GM18517 (cell line): Measurements from ENCODE around the gene EVC2.

ENCODE experiments used
- ATAC-seq: cut with Tn5 transposase; IDR thresholded peaks from one replicate; pipeline ENCODE4 v1.9.1; 2021; ENCODE audit warnings: mild to moderate bottlenecking, moderate library complexity; ENCODE audit not compliant: unreplicated experiment

The EVC2 gene

DNA sequence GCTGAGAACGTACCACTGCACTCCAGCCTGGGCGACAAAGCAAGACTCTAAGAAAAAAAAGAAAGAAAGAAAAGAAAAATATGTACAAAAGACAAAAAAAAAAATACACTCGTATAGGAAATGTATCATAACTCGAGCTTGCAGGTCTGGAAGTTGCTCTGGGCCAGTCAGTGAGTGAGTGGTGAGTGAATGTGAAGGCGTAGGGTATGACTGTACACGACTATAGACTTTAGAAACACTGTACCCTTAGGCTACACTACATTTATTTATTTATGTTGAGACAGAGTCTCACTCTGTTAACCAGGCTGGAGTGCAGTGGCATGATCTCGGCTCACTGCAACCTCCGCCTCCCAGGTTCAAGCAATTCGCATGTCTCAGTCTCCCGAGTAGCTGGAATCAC is 29.4 kb downstream of the EVC2 start:
- ATAC-seq, result no peak

DNA sequence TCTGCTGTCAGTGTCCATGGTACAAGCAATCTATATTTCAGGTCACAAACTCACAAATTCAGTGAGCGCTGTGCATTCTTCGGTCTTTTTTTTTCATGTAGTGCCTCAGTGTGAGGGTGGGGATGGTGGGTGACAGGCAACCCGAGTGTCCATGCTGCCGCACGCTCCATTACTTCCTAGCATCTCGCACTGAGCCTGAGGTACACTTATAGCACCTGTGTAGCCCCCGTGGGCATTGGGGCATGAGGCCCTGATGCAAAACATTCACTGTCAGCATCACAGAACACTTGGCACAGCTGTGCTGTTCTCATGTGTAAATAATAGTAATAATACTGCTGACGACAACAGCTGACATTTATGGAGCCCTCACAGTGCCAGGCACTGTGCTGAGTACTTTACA is 31.6 kb downstream of the EVC2 start:
- ATAC-seq, result no peak

DNA sequence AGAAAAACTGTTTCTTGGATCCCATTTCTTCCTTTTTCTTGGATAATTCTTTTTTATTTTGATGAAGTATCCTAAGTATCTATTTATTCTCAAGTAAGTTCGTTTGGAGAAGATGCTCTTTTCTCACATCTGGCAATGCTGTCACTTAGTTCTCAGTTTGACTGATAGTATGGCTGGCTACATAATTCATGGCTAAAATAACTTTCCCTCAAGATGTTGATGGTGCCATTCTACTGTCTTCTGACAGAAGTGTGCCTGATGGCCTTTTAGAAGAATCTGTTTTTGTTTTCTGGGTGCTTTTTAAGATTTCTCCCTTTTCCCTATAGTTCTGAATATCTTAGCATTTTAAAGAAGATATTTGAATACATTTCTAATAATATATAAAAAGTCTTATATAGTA is 41.6 kb downstream of the EVC2 start:
- no peak for ATAC-seq

DNA sequence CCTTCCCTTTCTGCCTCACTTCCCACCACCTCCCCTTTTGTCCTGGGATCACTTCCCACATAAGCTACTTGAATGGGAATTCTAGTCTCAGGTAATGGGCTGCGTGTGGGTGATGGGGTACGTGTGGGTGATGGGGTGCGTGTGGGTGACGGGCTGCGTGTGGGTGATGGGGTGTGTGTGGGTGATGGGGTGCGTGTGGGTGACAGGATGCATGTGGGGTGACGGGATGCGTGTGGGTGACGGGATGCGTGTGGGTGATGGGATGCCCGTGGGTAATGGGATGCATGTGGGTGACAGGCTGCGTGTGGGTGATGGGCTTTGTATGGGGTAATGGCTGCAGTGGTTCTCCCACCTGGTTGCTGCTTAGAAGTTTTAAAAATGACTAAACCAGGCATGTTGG is 43.6 kb downstream of the EVC2 start:
- no peak for ATAC-seq

DNA sequence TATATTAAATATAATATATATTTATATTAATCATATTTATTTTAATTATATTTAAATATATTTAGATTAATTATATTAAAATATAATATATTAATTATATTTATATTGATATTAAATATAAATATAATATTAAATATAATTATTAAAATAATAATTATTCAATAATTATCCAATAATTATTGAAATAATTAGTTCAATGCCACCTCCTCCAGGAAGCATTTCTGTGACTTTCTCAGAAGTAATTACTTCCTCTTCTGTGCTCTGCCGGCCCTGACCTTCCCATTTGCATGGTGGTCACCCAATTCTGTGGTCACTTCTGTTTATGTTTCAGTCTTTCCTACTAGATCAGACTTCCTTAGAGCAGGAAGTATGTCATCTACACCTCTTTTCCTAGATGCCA is 45.8 kb downstream of the EVC2 start:
- no peak for ATAC-seq

DNA sequence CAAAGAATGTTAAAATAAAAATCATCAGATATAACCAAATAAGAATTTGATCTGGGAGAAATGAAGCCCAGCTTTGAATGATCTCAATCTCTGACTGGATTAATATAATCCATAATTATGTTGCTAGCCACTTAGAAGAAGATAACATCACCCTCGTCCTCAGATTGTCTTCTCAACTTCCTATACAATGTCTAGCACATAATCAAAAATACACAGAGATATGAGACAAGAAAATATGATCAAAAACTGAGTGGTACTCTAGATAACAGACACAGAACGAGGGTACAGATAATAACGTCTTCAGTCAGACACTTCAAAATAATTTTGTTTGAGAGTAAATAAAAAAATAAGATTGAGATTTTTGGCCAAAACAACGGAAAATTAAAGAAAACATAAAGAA is 47.1 kb downstream of the EVC2 start:
- no peak for ATAC-seq

DNA sequence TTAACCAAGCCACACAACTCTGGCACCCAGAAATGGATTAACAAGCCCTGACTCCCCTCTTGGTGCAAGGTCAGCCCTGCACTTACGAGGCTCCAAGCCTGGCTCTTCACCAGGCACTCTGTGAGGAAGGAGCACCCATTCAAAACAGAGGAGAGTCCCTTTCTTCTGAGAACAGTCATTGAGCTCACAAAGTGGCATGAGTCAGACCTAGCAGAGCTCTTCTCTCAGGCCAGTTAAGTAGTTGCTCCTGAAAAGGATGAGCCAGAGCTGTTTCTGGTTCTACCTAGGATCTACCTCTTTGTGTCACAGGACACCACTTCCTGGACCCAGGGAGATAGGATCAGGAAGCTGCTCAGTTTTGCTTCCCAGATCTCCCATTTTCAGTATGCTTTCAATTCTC is 48.2 kb downstream of the EVC2 start:
- ATAC-seq, result no peak

DNA sequence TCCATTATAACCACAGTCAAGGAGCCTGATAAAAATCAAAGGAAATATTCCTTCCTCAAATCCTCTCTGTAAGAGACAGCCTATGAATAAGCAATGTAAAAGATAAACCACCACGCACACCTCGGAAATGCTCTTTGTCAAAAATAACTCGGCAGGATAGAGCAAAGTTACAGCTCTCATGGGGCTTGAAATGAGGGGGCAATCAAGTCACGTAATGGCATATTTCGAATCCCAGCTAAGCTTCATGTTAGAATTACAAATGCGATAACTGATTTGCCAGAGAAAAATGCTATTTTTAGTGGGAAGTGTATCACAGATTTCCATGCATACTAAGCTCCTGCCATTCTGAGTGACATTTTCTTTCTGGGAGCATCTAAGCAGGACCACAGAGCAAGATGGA is 49.4 kb downstream of the EVC2 start:
- ATAC-seq, result no peak

DNA sequence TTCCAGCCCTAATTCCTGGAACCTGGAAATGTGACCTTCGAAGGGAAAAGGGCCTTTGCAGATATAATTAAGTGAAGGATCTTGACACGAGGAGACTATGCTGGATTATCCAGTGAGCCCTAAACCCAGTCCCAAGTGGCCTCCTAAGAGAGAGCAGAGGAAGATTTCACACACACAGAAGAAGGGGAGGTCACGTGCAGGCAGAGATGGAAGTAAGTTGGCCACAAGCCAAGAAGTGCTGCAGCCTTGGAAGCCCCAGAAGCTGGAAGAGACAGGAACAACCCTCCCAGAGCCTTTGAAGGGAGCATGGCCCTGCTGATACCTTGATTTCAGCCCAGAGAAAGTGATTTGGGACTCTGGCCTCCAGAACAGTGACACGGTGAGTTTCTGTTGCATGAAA is 51.9 kb downstream of the EVC2 start:
- ATAC-seq, result no peak

DNA sequence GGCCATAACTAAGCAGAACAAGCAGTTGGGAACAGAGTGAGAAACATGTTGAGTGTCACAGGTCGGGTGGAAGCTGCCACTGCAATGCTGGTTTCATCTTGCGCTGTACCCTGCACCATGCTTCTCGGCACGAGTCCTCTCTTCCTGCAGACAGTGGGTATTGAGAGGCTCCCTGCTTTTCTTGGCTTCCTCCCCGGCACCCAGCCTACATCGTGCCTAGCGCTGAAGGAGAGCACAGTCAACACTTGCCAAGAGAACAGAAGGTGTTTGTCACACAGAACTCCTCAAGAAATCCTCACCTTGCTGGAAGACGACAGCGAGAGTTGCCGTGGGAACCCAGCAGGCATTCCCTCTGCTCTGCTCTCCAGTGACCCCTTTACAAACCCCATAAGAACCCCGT is 53.6 kb downstream of the EVC2 start:
- no peak for ATAC-seq

DNA sequence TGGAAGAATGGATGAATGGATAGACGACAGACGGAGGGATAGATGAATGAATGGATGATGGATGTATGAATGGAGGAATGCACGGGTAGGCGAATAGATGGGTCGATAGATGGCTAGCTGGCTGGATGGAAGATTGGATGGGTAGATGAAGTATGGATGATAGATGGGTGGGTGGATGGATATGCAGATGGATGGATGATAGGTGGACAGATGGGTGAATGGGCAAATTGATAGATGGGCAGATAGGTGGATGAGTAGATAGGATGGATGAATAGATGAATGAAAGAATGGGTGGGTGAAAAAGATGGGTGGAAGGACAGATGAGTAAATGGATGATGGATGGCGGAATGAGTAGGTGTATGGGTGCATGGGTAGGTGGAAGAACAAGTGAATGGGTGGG is 57.3 kb downstream of the EVC2 start:
- no peak for ATAC-seq

DNA sequence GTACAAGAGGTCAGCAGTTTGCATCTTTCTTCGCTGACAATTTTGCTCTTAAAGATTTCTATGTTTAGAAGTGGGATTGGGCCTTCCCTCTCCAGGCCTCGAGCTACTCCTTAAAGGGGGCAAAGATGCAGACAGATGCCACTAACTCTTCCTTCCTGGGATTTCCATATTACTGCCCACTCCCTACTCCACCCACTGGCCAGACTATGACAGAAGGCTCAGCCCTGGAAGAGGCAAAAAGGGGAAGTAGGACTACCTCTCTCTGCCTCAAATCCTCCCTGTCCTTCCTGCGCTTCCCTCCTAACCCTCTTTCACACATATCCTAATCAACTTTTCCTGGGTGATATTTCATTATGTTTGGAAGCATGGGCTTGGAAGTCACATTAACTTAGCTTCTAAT is 58.3 kb downstream of the EVC2 start:
- ATAC-seq, result no peak

DNA sequence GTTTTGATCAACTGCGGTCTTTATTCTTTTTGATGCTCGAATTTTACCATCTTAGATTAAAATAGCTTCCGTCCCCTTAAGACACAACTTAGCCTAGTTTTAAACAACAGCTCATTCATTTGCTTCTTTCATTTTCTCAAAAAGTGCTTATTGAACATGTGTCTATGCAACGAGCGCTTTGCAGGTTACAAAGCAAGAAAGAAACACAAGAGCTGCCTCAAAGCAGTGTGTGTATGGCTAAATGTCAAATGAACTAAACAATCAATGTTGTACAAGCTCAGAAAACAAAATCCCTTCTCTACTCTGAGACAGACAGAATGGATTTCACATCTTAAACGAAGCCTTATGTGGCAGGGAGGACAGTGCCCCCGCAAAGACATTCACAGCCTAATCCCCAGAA is 61.0 kb downstream of the EVC2 start:
- no peak for ATAC-seq

DNA sequence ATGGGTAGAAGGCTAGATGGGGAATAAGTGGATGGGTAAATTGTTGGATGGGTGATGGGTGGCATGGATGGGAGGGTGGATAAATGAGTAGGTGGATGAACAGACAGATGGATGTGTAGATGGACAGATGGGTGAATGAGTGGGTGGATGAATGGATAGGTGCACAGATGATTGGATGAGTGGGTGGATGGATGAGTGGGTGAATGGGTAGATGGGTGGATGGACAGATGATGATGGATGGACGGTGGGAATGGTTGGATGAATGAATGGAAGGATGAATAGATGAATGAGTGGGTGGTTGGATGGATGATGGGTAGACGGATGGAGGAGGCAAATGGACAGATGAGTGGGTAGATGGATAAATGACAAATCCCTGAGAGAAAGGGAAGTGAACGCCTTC is 68.3 kb downstream of the EVC2 start:
- ATAC-seq, result no peak

DNA sequence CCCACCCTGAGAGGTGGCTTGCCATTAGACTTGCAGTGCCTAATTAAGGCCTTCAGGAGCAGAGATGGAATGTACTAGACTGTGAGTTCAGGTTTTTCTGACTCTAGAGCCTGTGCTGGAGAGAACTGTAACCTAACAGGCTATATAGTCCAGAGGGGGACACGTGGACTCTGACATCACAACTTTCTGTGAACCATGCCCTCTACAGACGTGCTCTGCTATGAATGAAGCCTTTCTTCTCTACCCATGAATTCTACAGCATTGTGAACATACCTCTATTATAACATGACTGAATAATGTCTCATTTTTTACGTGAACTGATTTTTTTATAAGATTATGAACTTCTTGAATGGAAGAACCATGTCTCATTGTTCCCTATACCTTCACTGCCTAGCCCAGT is 68.8 kb downstream of the EVC2 start:
- ATAC-seq, result no peak

DNA sequence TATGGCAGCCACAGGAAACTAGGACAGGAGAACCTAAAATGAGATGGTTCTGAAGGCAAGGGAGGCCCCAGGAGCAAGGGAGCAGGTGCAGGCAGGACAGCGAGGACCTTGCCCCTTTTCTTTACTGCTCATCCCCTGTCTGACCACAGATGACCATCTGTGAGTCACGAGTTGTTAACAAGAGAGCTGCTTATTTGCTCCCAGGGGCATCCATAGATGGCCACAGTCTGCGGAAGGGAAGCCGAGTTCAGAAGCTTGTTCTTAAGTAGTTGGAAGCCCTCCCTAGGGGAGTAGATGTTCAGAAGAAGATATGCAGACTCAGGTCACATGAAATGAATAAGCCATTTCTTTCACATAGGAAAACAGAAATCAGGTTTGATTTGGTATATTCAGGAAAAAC is 69.4 kb downstream of the EVC2 start:
- ATAC-seq, result no peak

DNA sequence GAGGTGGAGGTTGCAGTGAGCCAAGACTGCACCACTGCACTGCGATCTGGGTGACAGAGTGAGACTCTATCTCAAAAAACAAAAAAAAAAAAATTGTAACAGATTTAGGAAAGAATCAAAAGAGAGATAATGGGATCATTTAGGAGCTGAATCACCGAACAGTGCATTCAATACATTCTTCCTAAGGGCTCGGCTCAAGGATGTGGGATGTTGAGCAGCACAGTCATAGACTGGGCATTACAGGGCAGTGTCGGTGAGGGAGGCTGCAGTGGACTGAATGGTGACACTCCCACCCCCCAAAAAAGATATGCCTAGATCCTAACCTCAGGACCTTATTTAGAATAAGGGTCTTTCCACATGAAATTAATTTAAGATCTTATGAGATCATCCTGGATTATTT is 70.0 kb downstream of the EVC2 start:
- no peak for ATAC-seq

DNA sequence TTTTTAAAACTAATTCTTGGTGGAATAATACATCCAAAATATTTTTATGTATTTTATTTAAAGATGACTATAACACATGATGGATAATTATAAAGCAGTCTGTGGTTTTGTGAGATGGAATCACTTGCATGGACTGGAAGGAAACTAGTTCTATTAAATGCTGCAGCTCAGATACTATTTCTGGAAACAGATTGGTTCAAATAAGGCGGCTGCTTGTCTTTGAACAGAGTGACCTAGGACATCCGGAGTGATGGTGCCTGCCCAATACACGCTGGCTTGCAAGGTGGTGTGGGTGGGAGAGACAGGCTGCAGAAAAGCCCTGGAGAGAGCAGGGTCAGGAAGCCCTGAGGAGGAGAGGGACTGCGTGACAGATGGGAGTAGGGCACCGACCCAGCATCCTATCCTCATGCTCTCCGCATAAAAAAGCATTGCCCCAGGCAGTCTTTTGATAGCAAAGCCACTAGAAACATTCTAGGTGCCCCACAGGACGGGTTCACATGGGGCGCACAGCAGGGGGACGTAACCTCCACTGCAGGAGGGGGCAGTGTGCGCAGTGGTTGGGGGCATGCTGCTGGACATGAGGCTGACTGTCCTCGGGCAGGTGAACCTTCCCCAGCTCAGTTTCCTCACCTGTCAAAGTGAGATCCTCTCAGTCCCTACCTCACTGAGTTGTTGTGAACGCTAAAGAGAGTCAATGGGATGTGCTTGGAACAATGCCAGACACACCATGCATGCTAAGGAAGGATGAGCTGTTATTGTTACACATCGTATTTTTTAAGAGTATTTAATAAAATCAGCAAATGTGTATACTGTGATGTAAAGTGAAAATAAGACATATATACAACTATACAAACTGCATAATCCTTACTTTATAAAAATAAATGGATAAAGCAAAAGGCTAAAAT is 71.3 kb downstream of the EVC2 start:
- ATAC-seq, result no peak

DNA sequence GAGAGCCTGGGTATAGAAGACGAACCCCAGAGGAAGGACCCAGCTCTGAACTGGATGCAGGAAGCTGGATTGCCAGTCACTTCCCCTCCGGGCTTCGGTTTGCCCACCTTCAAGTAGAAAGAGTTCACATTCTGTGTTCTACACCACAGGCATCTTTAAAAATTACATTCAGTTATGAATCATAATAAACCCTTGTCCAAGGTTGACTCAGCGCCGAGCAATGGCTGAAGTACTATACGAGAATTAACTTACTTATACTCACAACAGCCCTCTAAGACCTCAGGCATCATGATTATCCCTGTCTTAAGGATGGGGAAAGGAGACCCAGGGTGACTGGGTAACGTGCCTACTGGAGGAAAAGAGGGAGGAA is 72.5 kb downstream of the EVC2 start:
- ATAC-seq, result no peak

DNA sequence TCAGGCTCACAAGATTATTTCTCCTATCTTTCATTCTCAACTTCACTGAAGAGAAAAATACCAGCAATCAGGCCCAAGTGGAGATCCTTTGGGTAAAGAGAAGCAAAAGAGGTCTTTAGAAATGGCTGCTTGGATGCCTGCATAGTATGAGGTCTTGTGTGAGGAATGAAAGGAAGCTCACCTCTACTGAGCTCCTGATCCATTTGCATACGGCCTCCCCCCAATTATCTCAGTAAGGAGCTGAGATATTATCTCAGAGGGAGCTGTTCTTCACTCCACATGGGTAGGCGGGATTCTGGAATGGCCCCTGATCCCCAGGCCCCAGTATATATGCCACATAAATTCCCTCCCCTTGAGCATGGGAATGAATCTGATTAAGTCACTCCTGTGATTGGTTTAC is 75.8 kb downstream of the EVC2 start:
- no peak for ATAC-seq

DNA sequence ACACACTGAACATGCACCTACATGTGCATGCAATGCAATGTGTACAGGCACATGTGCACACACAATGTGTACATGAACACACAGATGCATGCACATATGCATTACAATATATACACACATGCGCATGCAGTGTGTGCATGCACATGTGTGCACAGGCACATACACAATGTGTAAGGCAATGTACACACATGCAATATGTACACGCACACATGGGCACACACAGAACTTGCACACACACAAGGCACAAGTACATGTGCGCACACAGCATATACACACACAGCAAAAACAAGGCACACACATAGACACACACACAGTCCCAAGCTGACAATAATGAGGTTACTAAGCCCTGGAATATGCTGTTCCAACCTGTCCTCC is 76.3 kb downstream of the EVC2 start:
- ATAC-seq, result no peak

DNA sequence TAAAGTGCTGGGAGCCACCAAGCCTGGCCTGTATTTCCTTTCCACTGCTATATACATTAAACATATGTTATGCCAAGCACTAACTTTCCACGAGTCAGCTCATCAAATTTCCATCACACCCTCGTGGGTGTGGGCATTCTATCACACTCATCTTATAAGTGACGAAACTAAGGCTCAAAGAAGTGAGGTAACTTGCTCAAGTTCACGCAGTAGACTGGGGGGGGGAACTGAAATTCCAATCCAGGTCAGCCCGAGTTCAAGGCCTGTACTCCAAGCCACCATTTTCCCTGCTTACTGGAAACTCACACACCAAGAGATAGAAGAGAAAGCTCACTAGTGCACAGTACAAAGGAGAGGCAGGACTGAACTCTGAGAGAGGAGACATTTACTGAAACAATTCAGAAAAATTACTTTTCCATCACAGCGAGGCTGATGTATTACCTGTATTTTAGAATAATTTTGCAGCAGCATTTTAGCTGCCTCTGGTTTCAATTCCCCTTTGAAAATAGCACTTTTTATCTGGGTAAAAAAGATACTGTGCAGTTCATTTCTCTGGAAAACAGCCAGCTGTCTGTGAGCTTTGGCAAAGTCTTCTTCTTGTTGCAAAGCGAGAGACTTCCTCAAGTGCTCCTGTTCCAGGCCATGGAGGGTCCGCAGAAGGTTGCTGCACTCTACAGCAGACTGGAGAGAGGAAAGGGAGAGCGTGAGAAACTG is 76.8 kb downstream of the EVC2 start:
- no peak for ATAC-seq

DNA sequence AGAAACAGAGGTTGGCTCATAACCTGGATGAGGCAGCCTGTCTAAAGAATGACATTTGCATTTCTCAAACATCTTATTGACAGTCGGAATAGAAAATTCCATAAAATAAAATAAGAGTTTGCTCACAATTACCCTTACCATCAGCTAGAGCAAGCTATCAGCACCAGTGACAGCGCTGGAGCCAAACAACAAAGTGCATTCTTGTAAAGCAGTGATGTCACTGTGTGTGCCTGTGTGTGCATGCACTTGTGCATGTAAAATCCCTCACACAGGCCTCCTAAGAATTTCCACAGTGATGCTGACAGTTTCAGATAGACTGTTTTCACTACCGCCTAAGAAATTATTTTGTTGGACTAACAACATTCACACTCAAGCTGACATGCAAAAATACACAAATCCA is 77.6 kb downstream of the EVC2 start:
- no peak for ATAC-seq
